ENCODE results near the gene CD300E.

DNA sequence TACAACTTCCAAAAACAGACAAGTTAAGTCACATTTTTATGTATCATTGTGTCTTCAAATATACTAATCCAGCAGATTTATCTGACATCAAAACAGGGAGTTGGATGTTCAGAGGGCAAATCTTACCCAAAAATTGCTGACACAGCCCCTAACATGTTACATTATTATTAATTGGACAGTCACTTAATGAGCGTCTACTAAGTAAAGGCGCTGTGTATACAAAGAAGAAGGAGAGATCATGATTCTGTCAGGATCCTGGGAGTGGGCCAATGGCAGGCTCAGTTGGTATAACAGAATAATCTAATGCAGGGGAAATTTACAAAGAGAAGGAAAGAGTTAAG is 18.4 kb upstream of the CD300E start:
- TF ChIP-seq CTCF (conservative IDR thresholded peaks at IDR 0.05 in 1 of 2, IDR thresholded peaks at IDR 0.05 in 1 of 2; ENCODE audit: low read depth in 1 of 2, low read length in 2 of 2) = no peak
- TF ChIP-seq EZH2 (IDR thresholded peaks at IDR 0.05; ENCODE audit: low read length, missing control alignments) = no peak

All from fibroblast of lung (primary cell).